Osteoblast (primary cell): ENCODE measurements around the gene CCL1. TPM values are rescaled to one million over a fixed set of nuclear protein-coding genes. Genes with fewer than 3 reads are reported as not detected.

Experiments used
- DNase-seq: peaks from one replicate; pipeline ENCODE4 v3.0.0; 2011; ENCODE audit warnings: low spot score, mixed read lengths; ENCODE audit not compliant: insufficient read length; ENCODE audit errors: missing footprints
- H2AFZ ChIP-seq: 2 replicates; pipeline ENCODE4 v1.6.0; 2011; ENCODE audit warnings: mild to moderate bottlenecking, low read length
- H3K27ac ChIP-seq: 2 replicates; pipeline ENCODE4 v1.5.1; 2011; ENCODE audit warnings: mild to moderate bottlenecking, low read depth, low read length, moderate library complexity
- H3K27me3 ChIP-seq: 2 replicates; pipeline ENCODE4 v1.6.0; 2012; ENCODE audit warnings: mild to moderate bottlenecking, control low read depth, inconsistent platforms, low read length, moderate library complexity; ENCODE audit not compliant: insufficient read depth
- H3K36me3 ChIP-seq: 2 replicates; pipeline ENCODE4 v1.5.1; 2011; ENCODE audit warnings: mild to moderate bottlenecking, low read length, control low read depth, moderate library complexity; ENCODE audit not compliant: insufficient read depth
- H3K4me1 ChIP-seq: 2 replicates; pipeline ENCODE4 v1.5.1; 2011; ENCODE audit warnings: mild to moderate bottlenecking, low read length, control low read depth, moderate library complexity; ENCODE audit not compliant: insufficient read depth
- H3K4me2 ChIP-seq: 2 replicates; pipeline ENCODE4 v1.6.0; 2011; ENCODE audit warnings: mild to moderate bottlenecking, low read length; ENCODE audit not compliant: insufficient read depth
- H3K4me3 ChIP-seq: fragments of 200-600 bp; sonication (generic); 3 replicates; pipeline ENCODE4 v1.5.1; 2012; ENCODE audit warnings: mild to moderate bottlenecking, low read length, inconsistent platforms; ENCODE audit not compliant: insufficient read depth
- H3K79me2 ChIP-seq: 2 replicates; pipeline ENCODE4 v1.6.0; 2012; ENCODE audit warnings: mild to moderate bottlenecking, low read length, control low read depth, inconsistent platforms; ENCODE audit not compliant: insufficient read depth
- H3K9me3 ChIP-seq: 2 replicates; pipeline ENCODE4 v1.5.1; 2011; ENCODE audit warnings: low read depth, low read length, control low read depth
- H4K20me1 ChIP-seq: 2 replicates; pipeline ENCODE4 v1.6.0; 2012; ENCODE audit warnings: mild to moderate bottlenecking, low read length, control low read depth; ENCODE audit not compliant: insufficient read depth
- total RNA-seq: library from RNA; depleted of rRNA; stranded (reverse); fragments of >200 nt; gene quantifications from 2 replicates; pipeline ENCODE4 v1.2.3, GENCODE V29; 2012
- TF ChIP-seq, protein P1 (sequence below): IDR thresholded peaks from 2 replicates; pipeline ENCODE4 v1.5.1; 2011; ENCODE audit warnings: mild to moderate bottlenecking, low read depth, low read length, moderate library complexity; ENCODE audit errors: extremely low read depth

CCL1 gene
- not detected in 2 replicates for total RNA-seq

DNA sequence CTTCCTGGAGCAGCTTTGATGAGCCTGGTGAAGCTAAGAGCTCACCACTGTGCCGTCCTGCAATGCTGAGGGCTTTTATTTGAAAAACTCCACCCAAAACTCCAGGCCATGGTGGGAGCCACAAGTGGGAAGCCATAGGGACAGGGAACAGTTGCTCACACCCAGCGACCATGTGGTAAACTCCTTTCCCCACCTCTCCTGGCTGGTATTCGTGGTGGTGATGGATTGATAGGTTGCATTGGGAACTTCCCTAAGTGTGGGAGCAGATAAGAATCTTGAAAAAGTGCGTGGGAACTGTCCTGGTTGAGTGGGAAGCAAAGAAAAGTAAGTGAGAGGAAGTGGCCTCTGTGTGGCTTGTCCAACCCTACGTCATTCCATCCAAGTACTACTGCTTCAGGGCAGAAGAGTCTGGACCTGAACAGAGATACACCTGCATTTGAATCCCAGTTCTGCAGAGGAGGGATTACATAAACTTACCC, at the start of gene CCL1:
CCL1 (minus strand) TSS at position 51 of the 479 bp plus-strand sequence. CDS start 72 bp downstream, outside the sequence.
- Histone ChIP-seq H4K20me1 (no peaks in the 10 kb centered on the region), H2AFZ (no peak within 1 kb of the TSS), H3K4me2 (no peak within 1 kb of the TSS), H3K4me1 (no peaks in the 10 kb centered on the region), H3K27me3 (peaks cover 5% of the 10 kb centered on the region), H3K79me2 (no peaks in the 10 kb centered on the region), H3K9me3 (no peaks in the 10 kb centered on the region), H3K4me3 (no peak within 1 kb of the TSS), H3K36me3 (no peaks in the 10 kb centered on the region), H3K27ac (no peak within 1 kb of the TSS)
- TF ChIP-seq, protein P1, sequence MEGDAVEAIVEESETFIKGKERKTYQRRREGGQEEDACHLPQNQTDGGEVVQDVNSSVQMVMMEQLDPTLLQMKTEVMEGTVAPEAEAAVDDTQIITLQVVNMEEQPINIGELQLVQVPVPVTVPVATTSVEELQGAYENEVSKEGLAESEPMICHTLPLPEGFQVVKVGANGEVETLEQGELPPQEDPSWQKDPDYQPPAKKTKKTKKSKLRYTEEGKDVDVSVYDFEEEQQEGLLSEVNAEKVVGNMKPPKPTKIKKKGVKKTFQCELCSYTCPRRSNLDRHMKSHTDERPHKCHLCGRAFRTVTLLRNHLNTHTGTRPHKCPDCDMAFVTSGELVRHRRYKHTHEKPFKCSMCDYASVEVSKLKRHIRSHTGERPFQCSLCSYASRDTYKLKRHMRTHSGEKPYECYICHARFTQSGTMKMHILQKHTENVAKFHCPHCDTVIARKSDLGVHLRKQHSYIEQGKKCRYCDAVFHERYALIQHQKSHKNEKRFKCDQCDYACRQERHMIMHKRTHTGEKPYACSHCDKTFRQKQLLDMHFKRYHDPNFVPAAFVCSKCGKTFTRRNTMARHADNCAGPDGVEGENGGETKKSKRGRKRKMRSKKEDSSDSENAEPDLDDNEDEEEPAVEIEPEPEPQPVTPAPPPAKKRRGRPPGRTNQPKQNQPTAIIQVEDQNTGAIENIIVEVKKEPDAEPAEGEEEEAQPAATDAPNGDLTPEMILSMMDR: no peak
- no peak for DNase-seq

DNA sequence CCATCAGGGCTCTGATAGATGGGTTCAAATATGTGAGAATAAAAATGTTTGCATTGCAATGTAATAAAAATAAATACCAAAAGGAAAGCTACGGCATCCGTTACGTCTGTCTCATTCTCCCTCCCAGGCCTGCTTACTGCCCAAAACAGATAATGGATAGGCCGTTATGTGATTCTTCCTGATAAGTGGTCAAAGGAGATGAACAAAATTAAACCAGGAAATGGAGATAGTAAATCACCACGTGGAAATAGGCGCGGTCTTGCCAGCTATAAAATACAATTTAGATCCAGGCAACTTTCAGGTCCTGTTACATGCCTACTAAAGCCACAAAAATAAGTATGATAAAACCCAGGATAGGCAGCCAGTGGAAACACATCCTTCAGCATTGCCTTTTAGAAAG, 49.5 kb upstream of the CCL1 start:
- H4K20me1 ChIP-seq: no peaks in the 10 kb centered on the region
- DNase-seq: no peak
- TF ChIP-seq, protein P1: no peak
- no peak overlapping the region for H3K27ac ChIP-seq
- H3K9me3 ChIP-seq: no peaks in the 10 kb centered on the region
- H2AFZ ChIP-seq: no peak overlapping the region
- no peaks in the 10 kb centered on the region for H3K36me3 ChIP-seq
- no peaks in the 10 kb centered on the region for H3K27me3 ChIP-seq
- H3K4me3 ChIP-seq: no peak overlapping the region
- no peaks in the 10 kb centered on the region for H3K79me2 ChIP-seq
- peaks cover 12% of the 10 kb centered on the region for H3K4me1 ChIP-seq
- H3K4me2 ChIP-seq: no peak overlapping the region

GRCh38 chr17:34411646-34412421, 48.8 kb upstream of the CCL1 start:
- Histone ChIP-seq H3K79me2 (no peaks in the 10 kb centered on the region), H4K20me1 (no peaks in the 10 kb centered on the region), H3K27me3 (no peaks in the 10 kb centered on the region), H2AFZ (no peak overlapping the region), H3K36me3 (no peaks in the 10 kb centered on the region), H3K4me2 (no peak overlapping the region), H3K4me3 (no peak overlapping the region), H3K4me1 (peaks cover 12% of the 10 kb centered on the region), H3K9me3 (no peaks in the 10 kb centered on the region), H3K27ac (no peak overlapping the region)
- no peak for DNase-seq
- TF ChIP-seq, protein P1: no peak

DNA sequence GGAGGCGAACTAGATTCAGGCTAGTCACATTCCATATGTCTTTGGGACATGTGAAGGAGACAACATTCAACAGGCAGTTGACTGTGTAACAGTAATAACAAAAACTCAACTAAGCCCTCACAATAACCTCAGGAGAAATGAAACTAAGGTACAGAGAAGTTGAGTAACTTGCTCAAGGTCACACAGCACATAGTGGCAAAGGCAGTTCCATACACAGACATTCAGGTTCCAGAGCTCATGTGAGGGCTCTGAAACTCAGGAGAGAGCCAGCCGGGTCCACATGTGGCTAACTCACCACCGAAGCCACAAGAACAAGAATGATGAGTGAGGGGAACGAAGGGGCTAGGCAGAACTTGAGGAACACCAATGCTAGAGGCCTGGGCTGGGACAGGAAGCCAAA, 46.3 kb upstream of the CCL1 start:
- no peaks in the 10 kb centered on the region for H4K20me1 ChIP-seq
- H3K9me3 ChIP-seq: no peaks in the 10 kb centered on the region
- H3K27ac ChIP-seq: no peak overlapping the region
- H3K4me1 ChIP-seq: peaks cover 12% of the 10 kb centered on the region
- no peak for DNase-seq
- H3K27me3 ChIP-seq: no peaks in the 10 kb centered on the region
- H3K79me2 ChIP-seq: no peaks in the 10 kb centered on the region
- H3K36me3 ChIP-seq: no peaks in the 10 kb centered on the region
- H3K4me2 ChIP-seq: no peak overlapping the region
- TF ChIP-seq, protein P1: no peak
- H3K4me3 ChIP-seq: no peak overlapping the region
- H2AFZ ChIP-seq: no peak overlapping the region
